ENCODE data around the gene CTSH. TPM values are rescaled to one million over a fixed set of nuclear protein-coding genes. Genes with fewer than 3 reads are reported as not detected.

The CTSH gene
- total and polyA plus RNA-seq, 7 donors, result 16.0 to 52.6 (median 29.7) TPM

- Histone ChIP-seq H3K4me3 (no peak overlapping the region), H3K36me3 (ENCODE audit: insufficient read depth in 1 of 2, low read depth in 1 of 2) (no peaks in the 10 kb centered on the region), H3K4me1 (no peaks in the 10 kb centered on the region), H3K27ac (no peak overlapping the region), H3K9me3 (no peaks in the 10 kb centered on the region), H3K27me3 (ENCODE audit: insufficient read depth in 3 of 3, low read length in 2 of 3) (no peaks in the 10 kb centered on the region)
- no peak for TF ChIP-seq CTCF (IDR thresholded peaks at IDR 0.05)
- no peak for ATAC-seq
- no peak for DNase-seq
- intact Hi-C loops (cut with DNase I), result no loop called here
- 57 to 65% (median 58%) methylated on average over 10 of the region's 10 CpGs for WGBS, 3 donors
These were observed 42.9 kb upstream of the CTSH start for GRCh38 chr15:78987556-78988360.

GRCh38 chr15:78985859-78986475 is 41.1 kb upstream of the CTSH start:
- Histone ChIP-seq H3K27ac (no peak overlapping the region), H3K36me3 (ENCODE audit: insufficient read depth in 1 of 2, low read depth in 1 of 2) (no peaks in the 10 kb centered on the region), H3K27me3 (ENCODE audit: insufficient read depth in 3 of 3, low read length in 2 of 3) (no peaks in the 10 kb centered on the region), H3K9me3 (no peaks in the 10 kb centered on the region), H3K4me3 (no peak overlapping the region), H3K4me1 (no peaks in the 10 kb centered on the region)
- TF ChIP-seq CTCF (IDR thresholded peaks at IDR 0.05), result no peak
- DNase-seq, result no peak
- intact Hi-C loops (cut with DNase I), result no loop called here
- no peak for ATAC-seq
- 77 to 83% (median 81%) methylated on average over 6 of the region's 6 CpGs for WGBS, 3 donors

- no peak overlapping the region for H3K4me3 ChIP-seq
- H3K27ac ChIP-seq, result no peak overlapping the region
- WGBS, 3 donors, result 92 to 100% (median 100%) methylated on average over 1 of the region's 1 CpG
- H3K27me3 ChIP-seq (ENCODE audit: insufficient read depth in 3 of 3, low read length in 2 of 3), result no peaks in the 10 kb centered on the region
- TF ChIP-seq CTCF (IDR thresholded peaks at IDR 0.05), result no peak
- H3K4me1 ChIP-seq, result no peaks in the 10 kb centered on the region
- DNase-seq (no peak), ATAC-seq (no peak)
- H3K36me3 ChIP-seq (ENCODE audit: insufficient read depth in 1 of 2, low read depth in 1 of 2), result no peaks in the 10 kb centered on the region
- intact Hi-C loops (cut with DNase I), result no loop called here
- H3K9me3 ChIP-seq, result no peaks in the 10 kb centered on the region
These were observed 39.2 kb upstream of the CTSH start for GRCh38 chr15:78984041-78984440.

- intact Hi-C loops (cut with DNase I), result no loop called here
- Histone ChIP-seq H3K27ac (no peak overlapping the region), H3K27me3 (ENCODE audit: insufficient read depth in 3 of 3, low read length in 2 of 3) (no peaks in the 10 kb centered on the region), H3K36me3 (ENCODE audit: insufficient read depth in 1 of 2, low read depth in 1 of 2) (no peaks in the 10 kb centered on the region), H3K4me3 (no peak overlapping the region), H3K4me1 (no peaks in the 10 kb centered on the region), H3K9me3 (no peaks in the 10 kb centered on the region)
- TF ChIP-seq CTCF (IDR thresholded peaks at IDR 0.05), result no peak
- ATAC-seq (peak in 1 of 4 donors; percentile 20), DNase-seq (no peak)
- 32 to 36% (median 35%) methylated on average over 5 of the region's 5 CpGs for WGBS, 3 donors
These were observed 38.5 kb upstream of the CTSH start for GRCh38 chr15:78983146-78983918.
